Lower leg skin (tissue), 4 donors: ENCODE measurements around the gene HSD17B12. TPM values are rescaled to one million over a fixed set of nuclear protein-coding genes. Genes with fewer than 3 reads are reported as not detected.

ENCODE experiments used
- DNase-seq, 2 donors: peaks; one replicate each; pipeline ENCODE4 v3.0.0-alpha.2; 2019; ENCODE audit warnings: low spot score in 2 of 2
- H3K4me3 ChIP-seq: fragments of 200-600 bp; sonication (generic); 2 replicates; pipeline ENCODE4 v1.5.1; 2017; ENCODE audit warnings: mild to moderate bottlenecking, low read depth; ENCODE audit not compliant: poor library complexity, severe bottlenecking
- CTCF ChIP-seq, 3 donors: fragments of 450-650 bp; IDR thresholded peaks; one replicate each; pipeline ENCODE4 v1.5.1; 2016; ENCODE audit warnings: antibody characterized with exemption in 3 of 3, mild to moderate bottlenecking in 3 of 3, moderate library complexity in 2 of 3
- POLR2A ChIP-seq, 2 donors: fragments of 450-650 bp; IDR thresholded peaks; one replicate each; pipeline ENCODE4 v1.6.1; 2016 to 2017; ENCODE audit warnings: antibody characterized with exemption in 2 of 2, mild to moderate bottlenecking in 1 of 2, moderate library complexity in 1 of 2
- WGBS, 2 donors: methylation state at CpG; one replicate each; pipeline ENCODE4 v1.1.5; 2018; 5-methylcytosine and 5-hydroxymethylcytosine counted together
- intact Hi-C: fragments of 100-400 bp; cut with DNase I; formaldehyde crosslinking; loops from one replicate; pipeline ENCODE4 v1.15.0; 2023; ENCODE audit warnings: low total_unique reads
- total RNA-seq, 4 donors: library from RNA; depleted of rRNA; stranded (reverse); fragments of >200 nt; gene quantifications; one replicate each; pipeline ENCODE4 v1.1.0, GENCODE V29; 2016

HSD17B12 gene
- total RNA-seq, 4 donors from 2014 or later, result 32.0 to 69.7 (median 46.6) TPM

- no peak for TF ChIP-seq POLR2A (IDR thresholded peaks at IDR 0.05)
- no peak for TF ChIP-seq CTCF (IDR thresholded peaks at IDR 0.05)
- intact Hi-C loops, result no loop called here
- 26 to 33% methylated on average over 1 of the region's 1 CpG for WGBS, 2 donors
- DNase-seq, result no peak
- H3K4me3 ChIP-seq, result no peak overlapping the region
Observed at GRCh38 chr11:43874738-43875137, 194.2 kb downstream of the HSD17B12 start.

GRCh38 chr11:43879789-43880639 lies 199.5 kb downstream of the HSD17B12 start:
- no peak for TF ChIP-seq CTCF (IDR thresholded peaks at IDR 0.05)
- TF ChIP-seq POLR2A (IDR thresholded peaks at IDR 0.05), result no peak
- WGBS, 2 donors, result 48 to 50% methylated on average over 13 of the region's 13 CpGs
- intact Hi-C loops, result no loop called here
- peak overlapping the region; percentile 77 for H3K4me3 ChIP-seq
- no peak for DNase-seq

GRCh38 chr11:43880640-43881159 lies 200.2 kb downstream of the HSD17B12 start, which contains the start of gene ALKBH3:
TSS of gene ALKBH3 (plus strand) at chr11:43880831. CDS start at chr11:43882653, 1,822 bp downstream.
- peak within 1 kb of the TSS; percentile 77 for H3K4me3 ChIP-seq
- DNase-seq, result peak; percentile 89 to 98
- 0% methylated on average over 23 to 24 of the region's 36 CpGs for WGBS, 2 donors
- no peak for TF ChIP-seq CTCF (IDR thresholded peaks at IDR 0.05)
- TF ChIP-seq POLR2A (IDR thresholded peaks at IDR 0.05), result no peak
- intact Hi-C loops, result no loop called here

GRCh38 chr11:43892851-43893250 lies 212.3 kb downstream of the HSD17B12 start:
- H3K4me3 ChIP-seq, result no peak overlapping the region
- 60 to 62% methylated on average over 3 of the region's 3 CpGs for WGBS, 2 donors
- DNase-seq, result no peak
- no peak for TF ChIP-seq CTCF (IDR thresholded peaks at IDR 0.05)
- no peak for TF ChIP-seq POLR2A (IDR thresholded peaks at IDR 0.05)
- intact Hi-C loops, result loop anchor here (5.0 kb wide), 1 partner anchor 49 kb away; the partner anchor contains the start of gene C11orf96

- WGBS, 2 donors, result 51 to 58% methylated on average over 2 of the region's 2 CpGs
Observed at GRCh38 chr11:43894546-43894945, 214.0 kb downstream of the HSD17B12 start.

More at GRCh38 chr11:43894546-43894945, 214.0 kb downstream of the HSD17B12 start:
- DNase-seq, result no peak
- intact Hi-C loops, result loop anchor here (5.0 kb wide), 1 partner anchor 48 kb away; the partner anchor contains the start of gene C11orf96
- TF ChIP-seq CTCF (IDR thresholded peaks at IDR 0.05), result no peak
- TF ChIP-seq POLR2A (IDR thresholded peaks at IDR 0.05), result no peak
- H3K4me3 ChIP-seq, result no peak overlapping the region
